Epithelial cell of prostate (primary cell): Measurements from ENCODE around the gene INHA.

Experiments used
- DNase-seq: peaks from one replicate; pipeline ENCODE4 v3.0.0-alpha.2; 2011; ENCODE audit warnings: low read depth, low spot score
- H3K27ac ChIP-seq: fragments of 450-650 bp; 2 replicates; pipeline ENCODE4 v1.5.1; 2017; ENCODE audit warnings: mild to moderate bottlenecking

INHA gene

DNA sequence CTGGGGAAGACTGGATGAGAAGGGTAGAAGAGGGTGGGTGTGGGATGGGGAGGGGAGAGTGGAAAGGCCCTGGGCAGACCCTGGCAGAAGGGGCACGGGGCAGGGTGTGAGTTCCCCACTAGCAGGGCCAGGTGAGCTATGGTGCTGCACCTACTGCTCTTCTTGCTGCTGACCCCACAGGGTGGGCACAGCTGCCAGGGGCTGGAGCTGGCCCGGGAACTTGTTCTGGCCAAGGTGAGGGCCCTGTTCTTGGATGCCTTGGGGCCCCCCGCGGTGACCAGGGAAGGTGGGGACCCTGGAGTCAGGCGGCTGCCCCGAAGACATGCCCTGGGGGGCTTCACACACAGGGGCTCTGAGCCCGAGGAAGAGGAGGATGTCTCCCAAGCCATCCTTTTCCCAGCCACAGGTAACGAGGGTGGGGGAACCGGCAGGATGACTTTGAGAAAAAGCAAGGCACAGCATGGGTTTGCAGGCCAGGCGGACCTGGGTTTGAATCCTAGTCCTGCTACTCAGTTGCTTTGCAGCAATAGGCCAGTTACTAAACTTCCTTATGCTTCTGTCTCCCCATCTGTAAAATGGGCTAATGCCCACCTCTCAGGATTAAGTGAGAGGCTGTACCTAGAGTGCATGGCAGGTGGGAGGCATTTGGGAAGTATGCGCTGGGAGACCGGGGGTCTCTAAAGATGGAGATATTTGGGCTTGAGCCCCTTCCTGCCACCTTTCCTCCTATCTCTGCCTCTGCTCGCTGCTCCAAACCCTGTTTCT is at the start of gene INHA:
INHA (plus strand) TSS at position 74 of the 765 bp plus-strand sequence; CDS start at position 139, 65 bp downstream.
- peak within 1 kb of the TSS; percentile 43 for H3K27ac ChIP-seq
- DNase-seq: no peak

- no peak overlapping the region for H3K27ac ChIP-seq
- no peak for DNase-seq
Observed at GRCh38 chr2:219523031-219523671, 49.0 kb upstream of the INHA start.

DNA sequence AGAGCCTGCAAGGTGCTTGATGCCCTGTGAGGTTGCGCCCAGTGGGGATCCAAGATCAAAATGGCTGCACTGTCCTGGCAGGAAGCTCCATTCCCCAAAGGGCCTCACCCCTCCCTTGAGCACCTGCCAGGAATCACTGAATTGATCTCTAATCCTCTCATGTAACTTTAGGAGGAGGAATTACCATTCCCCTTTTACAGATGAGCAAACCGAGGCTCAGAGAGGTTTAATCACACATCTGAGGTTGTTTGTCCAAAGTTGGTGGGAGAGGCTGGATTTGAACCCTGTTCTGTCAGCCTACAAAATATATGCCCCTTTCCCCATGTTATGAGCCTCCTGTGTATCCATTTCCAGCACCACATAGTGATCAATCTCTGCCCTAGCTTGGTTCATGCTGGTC is 47.3 kb upstream of the INHA start:
- H3K27ac ChIP-seq: no peak overlapping the region
- DNase-seq: no peak

DNA sequence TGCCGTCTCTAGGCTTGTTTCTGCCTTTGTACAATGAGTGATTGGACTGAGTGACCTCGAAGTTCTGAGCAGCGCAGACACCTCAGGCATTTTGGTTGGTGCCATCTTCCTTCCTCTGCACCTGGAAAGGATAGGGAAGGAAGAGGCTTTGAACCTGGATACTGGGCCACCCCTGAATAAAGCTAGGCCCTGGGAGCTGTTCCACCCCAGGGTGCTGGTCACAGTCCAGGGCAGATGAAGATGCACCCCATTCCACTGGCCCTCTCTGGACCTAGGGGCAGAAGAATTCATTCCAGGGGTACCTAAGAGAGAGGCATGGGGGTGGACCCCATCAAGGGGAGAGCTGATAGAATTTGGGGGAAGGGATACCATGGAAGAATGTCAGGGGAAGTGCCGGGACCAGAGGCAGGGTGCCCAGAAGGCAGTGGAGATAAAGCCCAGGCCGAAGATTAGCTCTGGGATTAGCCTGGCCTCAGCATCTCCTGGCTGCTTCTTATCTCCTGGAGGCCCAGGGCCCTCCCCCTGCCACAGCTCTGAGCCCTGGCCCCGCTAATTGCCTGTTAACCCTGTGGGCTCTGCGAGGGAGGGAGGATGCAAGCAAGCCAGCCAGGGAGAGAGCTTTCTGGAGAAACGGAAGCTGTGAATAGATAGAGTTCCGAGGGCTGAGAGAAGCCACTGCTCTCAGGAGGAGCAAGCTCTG is 46.4 kb upstream of the INHA start:
- DNase-seq: no peak
- no peak overlapping the region for H3K27ac ChIP-seq

GRCh38 chr2:219526320-219527075 is 45.6 kb upstream of the INHA start:
- no peak for DNase-seq
- no peak overlapping the region for H3K27ac ChIP-seq

DNA sequence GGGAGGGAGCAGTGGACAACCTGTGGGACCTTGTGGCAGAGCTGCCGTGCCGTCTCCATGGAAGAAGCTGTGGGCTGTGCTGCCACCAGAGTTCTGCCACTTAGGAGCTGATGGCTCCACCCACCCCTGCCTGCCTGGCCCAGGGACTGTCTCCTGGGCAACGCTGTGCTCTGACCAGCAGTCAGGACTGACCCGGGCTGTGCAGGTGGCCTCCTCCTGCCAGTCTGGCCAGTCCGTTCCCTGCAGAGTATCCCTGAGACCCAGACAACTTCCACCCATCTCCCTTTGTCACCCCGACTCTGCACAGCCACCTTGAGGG is 45.1 kb upstream of the INHA start:
- no peak overlapping the region for H3K27ac ChIP-seq
- no peak for DNase-seq

- H3K27ac ChIP-seq: no peak overlapping the region
- no peak for DNase-seq
Observed at GRCh38 chr2:219527472-219527871, 44.6 kb upstream of the INHA start.

DNA sequence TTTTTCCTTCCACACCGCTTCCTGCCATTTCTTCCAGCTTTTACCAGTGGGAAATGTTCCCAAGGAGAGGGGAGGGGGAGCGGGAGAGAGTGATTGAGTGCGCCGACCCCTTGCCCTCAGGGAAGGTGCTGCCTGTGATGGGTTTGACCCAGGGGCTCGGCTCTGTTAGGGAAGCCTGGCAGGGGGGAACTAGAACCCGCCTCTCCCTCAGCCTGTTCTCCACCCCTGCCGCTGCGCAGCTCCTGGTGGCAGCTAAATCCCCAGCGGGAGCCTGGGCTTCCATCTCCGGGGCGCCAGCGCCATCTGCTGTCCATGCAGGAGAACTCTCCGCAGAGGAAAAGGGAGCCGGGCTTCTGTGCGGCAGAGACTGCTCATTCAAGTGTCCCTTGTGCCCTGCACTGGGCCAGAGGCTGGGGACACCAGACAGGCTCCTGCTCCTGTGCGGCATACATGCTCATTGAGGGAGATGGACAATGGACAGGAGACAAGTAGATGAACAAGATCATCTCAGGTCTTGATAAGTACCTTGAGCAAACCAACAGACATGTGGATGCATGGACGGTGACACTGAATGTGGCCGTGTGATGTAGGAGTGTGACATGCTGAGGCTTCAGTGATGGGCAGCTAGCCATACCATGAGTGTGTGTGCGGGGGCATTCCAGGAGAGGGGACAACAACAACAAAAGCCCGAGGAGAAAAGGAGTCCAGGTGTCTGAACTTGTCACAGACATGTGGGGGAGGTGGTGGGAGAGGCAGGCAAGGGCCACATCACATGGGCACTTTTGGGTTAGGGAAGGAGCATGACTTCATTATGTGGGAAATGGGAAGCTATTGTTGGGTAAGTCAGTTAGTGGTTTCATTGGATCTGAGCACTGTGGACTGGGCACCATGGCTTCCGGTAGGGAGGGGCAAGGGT is 41.8 kb upstream of the INHA start:
- no peak for DNase-seq
- H3K27ac ChIP-seq: no peak overlapping the region

- H3K27ac ChIP-seq: no peak overlapping the region
- DNase-seq: no peak
Observed at GRCh38 chr2:219531639-219532377, 40.3 kb upstream of the INHA start.

DNA sequence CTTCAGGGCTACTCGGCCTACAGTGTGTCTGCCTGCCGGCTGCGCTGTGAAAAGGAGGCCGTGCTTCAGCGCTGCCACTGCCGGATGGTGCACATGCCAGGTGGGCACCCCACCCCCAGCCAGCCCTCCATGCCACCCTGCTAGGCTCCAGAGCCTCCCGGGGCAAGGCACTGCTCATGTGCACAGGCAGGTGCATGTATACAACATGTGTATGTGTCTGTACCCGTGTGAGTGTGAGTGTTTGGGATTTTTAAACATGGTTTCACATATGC is 39.8 kb upstream of the INHA start:
- H3K27ac ChIP-seq: no peak overlapping the region
- no peak for DNase-seq

DNA sequence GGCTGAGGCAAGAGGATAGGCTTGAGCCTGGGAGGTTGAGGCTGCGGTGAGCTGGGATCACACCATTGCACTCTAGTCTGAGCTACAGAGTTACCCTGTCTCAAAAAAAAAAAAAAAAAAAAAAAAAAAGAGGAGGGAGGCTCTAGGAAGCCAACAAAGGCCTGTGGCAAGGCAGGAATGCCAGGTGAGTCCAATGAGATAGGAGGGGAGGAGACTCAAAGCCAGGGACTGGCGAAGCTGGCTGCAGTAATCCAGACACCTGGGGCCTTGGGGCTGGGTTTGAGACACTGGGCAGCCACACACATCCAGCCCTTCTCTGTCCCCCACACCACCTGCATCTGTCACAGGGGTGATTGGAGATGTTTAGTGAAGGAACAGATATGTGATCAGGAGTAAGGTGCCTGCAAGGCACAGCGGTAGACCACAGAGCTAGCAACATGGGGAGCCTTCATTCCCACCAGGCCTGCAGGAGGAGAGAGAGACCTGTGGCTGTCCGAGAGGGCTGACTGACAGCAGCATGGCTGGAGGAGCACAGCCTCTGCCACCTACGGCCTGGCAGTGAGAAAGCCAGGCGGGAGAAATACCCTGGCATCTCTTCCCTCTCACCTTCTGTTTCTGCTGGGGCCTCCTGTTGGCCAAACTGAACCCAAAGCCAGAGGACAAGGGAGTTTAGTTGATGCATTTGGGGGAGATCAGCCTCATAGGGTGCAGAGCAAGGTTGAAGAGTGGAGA is 38.0 kb upstream of the INHA start:
- no peak overlapping the region for H3K27ac ChIP-seq
- peak; percentile 45 for DNase-seq

DNA sequence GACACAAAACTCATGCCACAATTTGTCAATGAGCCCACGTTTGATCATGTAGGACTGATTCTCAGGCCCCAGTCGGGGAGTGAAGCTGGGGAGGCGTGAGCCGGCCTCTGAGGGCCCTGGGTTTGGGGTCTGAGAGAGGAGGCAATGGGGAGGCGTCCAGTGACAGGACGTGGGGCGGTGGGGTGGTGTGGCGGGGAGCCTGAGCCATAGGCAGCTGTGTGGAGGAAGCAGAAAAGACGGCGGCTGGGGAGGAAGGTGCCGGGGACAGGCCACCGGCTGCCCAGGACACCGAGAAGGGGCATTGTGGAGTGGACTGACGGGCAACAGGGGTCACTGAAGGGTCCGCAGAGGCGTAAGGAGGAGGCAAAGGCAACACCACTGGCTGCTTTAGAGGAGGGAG is 35.7 kb upstream of the INHA start:
- H3K27ac ChIP-seq: no peak overlapping the region

DNA sequence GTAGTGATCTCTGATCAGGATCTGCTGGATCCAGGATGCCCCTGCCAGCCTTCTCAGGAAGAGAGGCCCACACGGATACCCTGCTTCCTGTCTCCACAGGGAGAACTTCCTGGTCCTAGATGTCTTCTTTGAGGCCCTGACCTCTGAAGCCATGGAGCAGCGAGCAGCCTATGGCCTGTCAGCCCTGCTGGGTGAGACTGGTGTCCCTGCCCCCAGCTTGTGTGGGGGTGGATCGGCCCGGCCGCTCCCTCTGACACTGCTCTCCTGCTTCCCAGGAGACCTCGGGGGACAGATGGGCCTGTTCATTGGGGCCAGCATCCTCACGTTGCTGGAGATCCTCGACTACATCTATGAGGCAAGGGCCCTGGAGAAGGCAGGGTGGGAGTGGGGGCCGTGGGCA is 35.1 kb upstream of the INHA start:
- no peak overlapping the region for H3K27ac ChIP-seq

More for the DNA sequence above, 35.7 kb upstream of the INHA start:
- DNase-seq: no peak

DNA sequence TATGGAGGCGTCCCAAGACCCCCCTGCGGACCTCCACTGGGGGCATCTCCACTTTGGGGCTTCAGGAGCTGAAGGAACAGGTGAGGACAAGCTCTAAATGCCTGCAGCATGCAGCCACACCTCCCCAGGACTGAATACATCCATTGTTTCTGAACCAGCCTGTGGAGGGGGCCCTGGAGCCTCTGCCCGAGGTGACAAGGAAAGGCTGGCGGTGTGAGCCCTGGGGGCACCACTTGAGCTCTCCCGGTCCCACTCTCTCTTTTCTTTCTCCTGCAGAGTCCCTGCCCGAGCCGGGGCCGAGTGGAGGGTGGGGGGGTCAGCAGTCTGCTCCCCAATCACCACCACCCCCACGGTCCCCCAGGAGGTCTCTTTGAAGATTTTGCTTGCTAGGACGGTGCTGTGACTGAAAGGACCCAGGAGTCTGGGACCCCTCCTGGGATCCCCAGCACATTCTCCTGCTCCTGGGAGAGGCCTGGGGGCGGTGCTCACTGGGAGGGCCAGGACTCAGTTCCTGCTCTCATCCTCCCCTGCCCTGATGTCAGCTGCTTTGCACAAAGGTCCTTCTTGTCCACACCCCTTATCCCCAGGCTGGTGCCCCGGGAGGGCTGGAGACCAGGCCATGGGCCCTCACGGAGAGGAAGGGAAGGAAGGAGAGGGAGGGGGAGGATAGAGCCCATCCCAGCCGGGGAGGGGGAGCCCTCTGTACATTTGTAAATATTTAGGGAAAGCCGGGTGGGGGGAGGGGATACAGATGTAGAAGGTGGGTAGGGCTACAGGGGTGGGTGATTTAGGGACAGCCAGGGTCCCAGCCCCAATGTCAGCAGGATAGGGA is 34.2 kb upstream of the INHA start:
- no peak for DNase-seq
- peak overlapping the region; percentile 29 for H3K27ac ChIP-seq

More for the DNA sequence above, 35.1 kb upstream of the INHA start:
- DNase-seq: no peak

DNA sequence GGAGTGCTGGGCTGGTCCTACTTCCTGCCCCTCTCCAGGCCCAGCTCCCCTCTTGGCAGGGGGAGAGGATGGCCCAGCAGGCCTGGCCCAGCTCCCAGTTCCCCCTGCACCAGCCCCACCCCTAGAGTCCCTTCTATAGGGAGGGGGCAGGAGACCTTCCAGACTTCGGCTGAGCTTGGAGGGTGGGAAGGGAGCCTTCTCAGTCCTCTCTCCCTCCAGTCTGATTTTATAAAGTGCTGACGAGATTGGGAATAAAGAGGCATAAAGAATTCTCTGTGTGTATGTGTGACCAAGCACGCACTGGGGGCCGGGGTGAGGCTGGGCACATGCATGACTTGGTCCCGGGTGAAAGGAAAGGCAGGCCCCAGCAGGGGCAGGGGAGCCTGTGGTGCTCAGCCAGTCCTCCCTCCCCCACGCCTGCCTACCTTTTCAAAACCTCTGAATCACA is 33.6 kb upstream of the INHA start:
- no peak for DNase-seq
- peak overlapping the region; percentile 29 for H3K27ac ChIP-seq

DNA sequence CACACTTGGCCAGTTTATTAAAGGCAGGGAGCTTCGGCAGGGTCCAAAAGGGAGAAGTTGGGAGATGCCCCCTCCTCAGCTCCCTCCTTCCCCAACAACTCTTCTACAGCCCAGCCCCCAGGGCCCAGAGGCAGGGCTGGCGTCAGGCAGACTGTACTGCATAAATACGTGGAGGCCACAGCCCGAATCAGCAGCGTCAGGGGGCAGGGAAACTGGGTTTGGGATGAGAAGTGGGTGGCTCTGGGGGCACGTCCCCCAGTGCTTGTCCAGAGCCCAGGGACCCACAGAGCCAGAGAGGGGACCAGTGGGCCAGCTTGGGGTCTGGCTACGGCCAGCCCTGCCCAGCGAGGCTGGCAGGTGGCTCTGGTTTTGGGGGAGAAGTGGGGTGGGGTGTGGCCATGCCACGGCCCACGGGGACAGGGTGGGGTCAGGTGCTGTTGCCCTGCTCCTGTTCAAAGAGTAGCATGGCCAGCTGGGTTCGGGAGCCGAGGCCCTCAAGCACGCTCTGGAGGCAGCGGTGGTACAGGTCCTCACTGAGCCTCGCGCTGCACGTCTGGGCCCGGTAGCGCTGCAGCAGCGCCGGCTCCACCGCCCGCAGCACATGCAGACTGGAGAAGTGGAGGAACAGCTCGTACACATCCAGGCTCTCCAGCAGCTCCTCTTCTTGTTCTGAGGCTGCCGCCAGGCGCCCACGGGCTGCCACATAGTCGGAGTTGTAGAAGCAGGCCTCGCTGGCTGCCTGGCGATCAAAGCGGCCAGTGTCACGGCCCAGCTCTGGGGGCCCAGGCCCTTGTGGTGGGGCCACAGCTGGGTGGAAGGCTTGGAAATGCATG is 32.9 kb upstream of the INHA start:
- DNase-seq: no peak
- H3K27ac ChIP-seq: peak overlapping the region; percentile 29
